ENCODE data around the gene F2RL1. TPM values are rescaled to one million over a fixed set of nuclear protein-coding genes. Genes with fewer than 3 reads are reported as not detected.
"Not testable (repeated sequence)": the region's sequence is repeated elsewhere in the genome, so short reads cannot be mapped to it uniquely, and the experiment has no call there.

F2RL1 gene
- polyA plus RNA-seq, 1 donor (not counting 4 experiments of a cell fraction or from before 2014, with no cell fraction given) = 182 TPM

DNA sequence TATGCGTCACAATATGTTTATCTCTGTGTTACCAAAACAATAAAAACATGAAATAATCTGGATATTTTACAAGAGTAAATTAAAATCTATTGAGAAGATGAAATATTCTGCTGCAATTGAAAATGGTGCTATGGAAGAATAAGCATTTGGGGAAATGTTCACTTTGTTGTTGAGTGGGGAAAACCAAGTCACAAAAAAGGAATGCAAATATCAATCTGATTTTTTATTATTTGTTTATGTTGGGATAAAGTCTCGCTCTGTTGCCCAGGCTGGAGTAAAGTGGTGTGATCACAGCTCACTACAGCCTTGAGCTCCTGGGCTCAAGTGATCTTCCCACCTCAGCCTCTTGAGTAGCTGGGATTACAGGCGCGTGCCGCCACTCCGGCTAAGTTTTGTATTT lies 8.6 kb upstream of the F2RL1 start:
- Histone ChIP-seq H3K9me1 (ENCODE audit: control insufficient read depth, extremely low read depth, insufficient read depth, low read length) (no peaks in the 10 kb centered on the region), H3K27ac (ENCODE audit: control insufficient read depth, insufficient read depth, low read length) (peak overlapping the region; percentile 81), H3K9ac (ENCODE audit: control insufficient read depth, extremely low read depth, insufficient read depth, low read length) (no peak overlapping the region), H3K27me3 (ENCODE audit: control insufficient read depth, extremely low read depth, insufficient read depth, low read length) (no peaks in the 10 kb centered on the region), H3K4me2 (ENCODE audit: control insufficient read depth, extremely low read depth, insufficient read depth, low read depth, low read length) (no peak overlapping the region), H2AFZ (ENCODE audit: control insufficient read depth, low read length) (no peak overlapping the region), H3K4me3 (ENCODE audit: control insufficient read depth in 2 of 3, extremely low read depth in 1 of 3, insufficient read depth in 2 of 3, low read depth in 1 of 3, low read length in 3 of 3) (no peak overlapping the region), H3K4me1 (ENCODE audit: control insufficient read depth, extremely low read depth, insufficient read depth, low read length) (peaks cover 58% of the 10 kb centered on the region), H4K20me1 (ENCODE audit: control insufficient read depth, extremely low read depth, insufficient read depth, low read length) (no peaks in the 10 kb centered on the region), H3K79me2 (ENCODE audit: control insufficient read depth, insufficient read depth, low read length) (no peaks in the 10 kb centered on the region), H3K36me3 (ENCODE audit: control insufficient read depth in 2 of 2, extremely low read depth in 1 of 2, insufficient read depth in 2 of 2, low read length in 2 of 2) (no peaks in the 10 kb centered on the region), H3K9me3 (ENCODE audit: control insufficient read depth, low read depth, low read length) (no peaks in the 10 kb centered on the region)
- dilution Hi-C loops (cut with MboI; ENCODE audit: extremely low pct_ligation_motif_present, low sequenced_read_pairs) = no loop called here
- TF ChIP-seq, protein P1, sequence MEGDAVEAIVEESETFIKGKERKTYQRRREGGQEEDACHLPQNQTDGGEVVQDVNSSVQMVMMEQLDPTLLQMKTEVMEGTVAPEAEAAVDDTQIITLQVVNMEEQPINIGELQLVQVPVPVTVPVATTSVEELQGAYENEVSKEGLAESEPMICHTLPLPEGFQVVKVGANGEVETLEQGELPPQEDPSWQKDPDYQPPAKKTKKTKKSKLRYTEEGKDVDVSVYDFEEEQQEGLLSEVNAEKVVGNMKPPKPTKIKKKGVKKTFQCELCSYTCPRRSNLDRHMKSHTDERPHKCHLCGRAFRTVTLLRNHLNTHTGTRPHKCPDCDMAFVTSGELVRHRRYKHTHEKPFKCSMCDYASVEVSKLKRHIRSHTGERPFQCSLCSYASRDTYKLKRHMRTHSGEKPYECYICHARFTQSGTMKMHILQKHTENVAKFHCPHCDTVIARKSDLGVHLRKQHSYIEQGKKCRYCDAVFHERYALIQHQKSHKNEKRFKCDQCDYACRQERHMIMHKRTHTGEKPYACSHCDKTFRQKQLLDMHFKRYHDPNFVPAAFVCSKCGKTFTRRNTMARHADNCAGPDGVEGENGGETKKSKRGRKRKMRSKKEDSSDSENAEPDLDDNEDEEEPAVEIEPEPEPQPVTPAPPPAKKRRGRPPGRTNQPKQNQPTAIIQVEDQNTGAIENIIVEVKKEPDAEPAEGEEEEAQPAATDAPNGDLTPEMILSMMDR (optimal IDR thresholded peaks at IDR 0.05 in 1 of 3, IDR thresholded peaks at IDR 0.05 in 1 of 3, conservative IDR thresholded peaks at IDR 0.05 in 1 of 3; ENCODE audit: extremely low read depth in 1 of 3, insufficient read depth in 2 of 3, low read length in 3 of 3) = no peak
- no peak for TF ChIP-seq EZH2 (IDR thresholded peaks at IDR 0.05; ENCODE audit: low read length)
- FAIRE-seq (no peak), DNase-seq (ENCODE audit: low read depth, low spot score) (no peak)

DNA sequence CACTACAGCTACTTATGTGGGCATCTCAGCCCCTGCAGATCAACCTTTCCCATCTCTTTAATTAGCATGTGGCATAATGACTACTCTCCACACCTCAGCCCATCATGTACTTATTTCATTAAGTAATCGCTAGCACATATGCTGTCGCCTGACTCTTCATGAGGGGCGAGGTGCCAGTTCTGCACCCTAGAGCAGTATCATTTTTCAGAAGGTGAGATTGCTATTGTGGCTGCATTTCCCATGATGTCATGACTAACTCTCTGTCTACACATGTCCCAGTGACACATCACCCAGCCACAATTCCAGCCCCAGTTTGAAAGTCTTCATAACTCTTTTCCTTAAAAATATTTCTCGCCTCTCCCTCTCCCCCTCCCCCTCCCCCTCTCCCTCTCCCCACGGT lies 7.6 kb upstream of the F2RL1 start:
- no peaks in the 10 kb centered on the region for H3K9me1 ChIP-seq (ENCODE audit: control insufficient read depth, extremely low read depth, insufficient read depth, low read length)
- H3K27me3 ChIP-seq (ENCODE audit: control insufficient read depth, extremely low read depth, insufficient read depth, low read length) = no peaks in the 10 kb centered on the region
- DNase-seq (ENCODE audit: low read depth, low spot score) (peak; percentile 97), FAIRE-seq (peak; percentile 95)
- no peak overlapping the region for H2AFZ ChIP-seq (ENCODE audit: control insufficient read depth, low read length)
- no peaks in the 10 kb centered on the region for H3K36me3 ChIP-seq (ENCODE audit: control insufficient read depth in 2 of 2, extremely low read depth in 1 of 2, insufficient read depth in 2 of 2, low read length in 2 of 2)
- TF ChIP-seq, protein P1 (optimal IDR thresholded peaks at IDR 0.05 in 1 of 3, IDR thresholded peaks at IDR 0.05 in 1 of 3, conservative IDR thresholded peaks at IDR 0.05 in 1 of 3; ENCODE audit: extremely low read depth in 1 of 3, insufficient read depth in 2 of 3, low read length in 3 of 3) = no peak
- TF ChIP-seq EZH2 (IDR thresholded peaks at IDR 0.05; ENCODE audit: low read length) = no peak
- no peaks in the 10 kb centered on the region for H3K9me3 ChIP-seq (ENCODE audit: control insufficient read depth, low read depth, low read length)
- peak overlapping the region; percentile 37 for H3K4me2 ChIP-seq (ENCODE audit: control insufficient read depth, extremely low read depth, insufficient read depth, low read depth, low read length)
- peaks cover 62% of the 10 kb centered on the region for H3K4me1 ChIP-seq (ENCODE audit: control insufficient read depth, extremely low read depth, insufficient read depth, low read length)
- H3K9ac ChIP-seq (ENCODE audit: control insufficient read depth, extremely low read depth, insufficient read depth, low read length) = peak overlapping the region; percentile 42
- dilution Hi-C loops (cut with MboI; ENCODE audit: extremely low pct_ligation_motif_present, low sequenced_read_pairs) = no loop called here
- H3K4me3 ChIP-seq (ENCODE audit: control insufficient read depth in 2 of 3, extremely low read depth in 1 of 3, insufficient read depth in 2 of 3, low read depth in 1 of 3, low read length in 3 of 3) = peak overlapping the region in 2 of 3 experiments; percentile 23 to 26
- no peaks in the 10 kb centered on the region for H4K20me1 ChIP-seq (ENCODE audit: control insufficient read depth, extremely low read depth, insufficient read depth, low read length)
- H3K27ac ChIP-seq (ENCODE audit: control insufficient read depth, insufficient read depth, low read length) = peak overlapping the region; percentile 81
- H3K79me2 ChIP-seq (ENCODE audit: control insufficient read depth, insufficient read depth, low read length) = no peaks in the 10 kb centered on the region

DNA sequence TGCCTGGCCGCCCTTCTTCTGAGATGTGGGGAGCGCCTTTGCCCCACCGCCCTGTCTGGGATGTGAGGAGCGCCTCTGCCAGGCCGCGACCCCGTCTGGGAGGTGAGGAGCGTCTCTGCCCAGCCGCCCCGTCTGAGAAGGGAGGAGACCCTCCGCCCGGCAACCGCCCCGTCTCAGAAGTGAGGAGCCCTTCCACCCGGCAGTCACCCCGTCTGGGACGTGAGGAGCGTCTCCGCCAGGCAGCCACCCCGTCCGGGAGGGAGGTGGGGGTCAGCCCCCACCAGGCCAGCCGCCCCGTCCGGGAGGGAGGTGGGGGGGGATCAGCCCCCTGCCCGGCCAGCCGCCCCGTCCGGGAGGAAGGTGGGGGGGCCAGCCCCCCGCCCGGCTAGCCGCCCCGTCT lies 6.6 kb upstream of the F2RL1 start:
- H3K79me2 ChIP-seq (ENCODE audit: control insufficient read depth, insufficient read depth, low read length); H3K9me1 ChIP-seq (ENCODE audit: control insufficient read depth, extremely low read depth, insufficient read depth, low read length); dilution Hi-C loops (cut with MboI; ENCODE audit: extremely low pct_ligation_motif_present, low sequenced_read_pairs); H3K36me3 ChIP-seq (ENCODE audit: control insufficient read depth in 2 of 2, extremely low read depth in 1 of 2, insufficient read depth in 2 of 2, low read length in 2 of 2); H4K20me1 ChIP-seq (ENCODE audit: control insufficient read depth, extremely low read depth, insufficient read depth, low read length); H3K27me3 ChIP-seq (ENCODE audit: control insufficient read depth, extremely low read depth, insufficient read depth, low read length); H2AFZ ChIP-seq (ENCODE audit: control insufficient read depth, low read length); H3K9me3 ChIP-seq (ENCODE audit: control insufficient read depth, low read depth, low read length); FAIRE-seq; DNase-seq (ENCODE audit: low read depth, low spot score); H3K4me2 ChIP-seq (ENCODE audit: control insufficient read depth, extremely low read depth, insufficient read depth, low read depth, low read length): not testable (repeated sequence)
- H3K4me3 ChIP-seq (ENCODE audit: control insufficient read depth in 2 of 3, extremely low read depth in 1 of 3, insufficient read depth in 2 of 3, low read depth in 1 of 3, low read length in 3 of 3) = peak overlapping the region in 2 of 3 experiments; percentile 26 to 27
- H3K9ac ChIP-seq (ENCODE audit: control insufficient read depth, extremely low read depth, insufficient read depth, low read length) = peak overlapping the region; percentile 42
- H3K4me1 ChIP-seq (ENCODE audit: control insufficient read depth, extremely low read depth, insufficient read depth, low read length) = peaks cover 61% of the 10 kb centered on the region
- peak overlapping the region; percentile 81 for H3K27ac ChIP-seq (ENCODE audit: control insufficient read depth, insufficient read depth, low read length)
